ENCODE results near the gene PAFAH1B2. TPM values are rescaled to one million over a fixed set of nuclear protein-coding genes. Genes with fewer than 3 reads are reported as not detected.
"Not testable (repeated sequence)": the region's sequence is repeated elsewhere in the genome, so short reads cannot be mapped to it uniquely, and the experiment has no call there.

Gene PAFAH1B2
- total RNA-seq, 2 donors from 2014 or later: 46.2 to 62.5 TPM

- intact Hi-C loops (cut with DNase I): no loop called here
- DNase-seq (no peak), ATAC-seq (no peak)
These were observed 38.5 kb downstream of the PAFAH1B2 start for GRCh38 chr11:117182551-117182935.

DNA sequence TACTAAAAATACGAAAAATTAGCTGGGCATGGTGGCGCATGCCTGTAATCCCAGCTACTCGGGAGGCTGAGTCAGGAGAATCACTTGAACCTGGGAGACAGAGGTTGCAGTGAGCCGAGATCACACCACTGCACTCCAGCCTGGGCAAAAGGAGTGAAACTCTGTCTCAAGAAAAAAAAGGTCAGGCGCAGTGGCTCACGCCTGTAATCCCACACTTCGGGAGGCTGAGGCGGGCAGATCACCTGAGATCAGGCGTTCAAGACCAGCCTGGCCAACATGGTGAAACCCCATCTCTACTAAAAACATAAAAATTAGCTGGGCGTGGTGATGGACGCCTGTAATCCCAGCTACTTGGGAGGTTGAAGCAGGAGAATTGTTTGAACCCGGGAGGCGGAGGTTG lies 39.1 kb downstream of the PAFAH1B2 start:
- intact Hi-C loops (cut with DNase I); ATAC-seq; DNase-seq: not testable (repeated sequence)

DNA sequence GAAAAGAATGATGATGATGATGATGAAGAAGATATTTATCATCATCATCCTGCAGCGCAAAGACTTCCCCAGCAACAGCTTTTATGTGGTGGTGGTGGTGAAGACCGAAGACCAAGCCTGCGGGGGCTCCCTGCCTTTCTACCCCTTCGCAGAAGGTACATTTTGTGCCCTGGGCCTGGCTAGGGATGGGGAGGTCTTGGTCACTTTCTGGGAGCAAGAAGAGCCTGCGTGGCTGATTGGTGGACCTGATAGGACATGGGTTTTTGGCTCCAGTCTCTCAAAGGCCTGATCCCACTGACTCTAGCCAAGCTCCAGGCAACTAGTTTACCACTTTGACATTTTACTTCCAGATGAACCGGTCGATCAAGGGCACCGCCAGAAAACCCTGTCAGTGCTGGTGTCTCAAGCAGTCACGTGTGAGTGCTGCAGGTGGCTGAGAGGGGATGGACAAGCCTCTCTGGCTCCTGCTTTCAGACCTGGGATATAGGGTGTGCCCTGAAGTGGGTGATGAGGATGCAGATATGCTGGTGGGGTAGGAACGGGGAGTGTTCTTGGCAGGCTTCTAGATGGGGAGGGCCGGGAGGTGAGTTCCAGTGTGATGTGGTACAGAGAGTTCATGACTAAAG lies 39.8 kb downstream of the PAFAH1B2 start:
- no peak for DNase-seq
- ATAC-seq: no peak
- intact Hi-C loops (cut with DNase I): no loop called here

GRCh38 chr11:117185736-117186430 lies 41.8 kb downstream of the PAFAH1B2 start:
- ATAC-seq (no peak), DNase-seq (no peak)
- intact Hi-C loops (cut with DNase I): no loop called here

GRCh38 chr11:117186431-117186761 lies 42.3 kb downstream of the PAFAH1B2 start:
- DNase-seq: no peak
- intact Hi-C loops (cut with DNase I): no loop called here
- no peak for ATAC-seq

GRCh38 chr11:117187007-117187406 lies 42.9 kb downstream of the PAFAH1B2 start:
- no peak for ATAC-seq
- peak; percentile 11 for DNase-seq
- intact Hi-C loops (cut with DNase I): no loop called here

GRCh38 chr11:117187428-117187798 lies 43.3 kb downstream of the PAFAH1B2 start:
- DNase-seq (peak; percentile 5), ATAC-seq (no peak)
- intact Hi-C loops (cut with DNase I): no loop called here

GRCh38 chr11:117187799-117188481 lies 43.9 kb downstream of the PAFAH1B2 start:
- DNase-seq: peak; percentile 14
- ATAC-seq: no peak
- intact Hi-C loops (cut with DNase I): no loop called here

GRCh38 chr11:117188620-117189081 lies 44.6 kb downstream of the PAFAH1B2 start:
- intact Hi-C loops (cut with DNase I): no loop called here
- DNase-seq (peak; percentile 39), ATAC-seq (peak in 1 of 2 donors; percentile 7)

DNA sequence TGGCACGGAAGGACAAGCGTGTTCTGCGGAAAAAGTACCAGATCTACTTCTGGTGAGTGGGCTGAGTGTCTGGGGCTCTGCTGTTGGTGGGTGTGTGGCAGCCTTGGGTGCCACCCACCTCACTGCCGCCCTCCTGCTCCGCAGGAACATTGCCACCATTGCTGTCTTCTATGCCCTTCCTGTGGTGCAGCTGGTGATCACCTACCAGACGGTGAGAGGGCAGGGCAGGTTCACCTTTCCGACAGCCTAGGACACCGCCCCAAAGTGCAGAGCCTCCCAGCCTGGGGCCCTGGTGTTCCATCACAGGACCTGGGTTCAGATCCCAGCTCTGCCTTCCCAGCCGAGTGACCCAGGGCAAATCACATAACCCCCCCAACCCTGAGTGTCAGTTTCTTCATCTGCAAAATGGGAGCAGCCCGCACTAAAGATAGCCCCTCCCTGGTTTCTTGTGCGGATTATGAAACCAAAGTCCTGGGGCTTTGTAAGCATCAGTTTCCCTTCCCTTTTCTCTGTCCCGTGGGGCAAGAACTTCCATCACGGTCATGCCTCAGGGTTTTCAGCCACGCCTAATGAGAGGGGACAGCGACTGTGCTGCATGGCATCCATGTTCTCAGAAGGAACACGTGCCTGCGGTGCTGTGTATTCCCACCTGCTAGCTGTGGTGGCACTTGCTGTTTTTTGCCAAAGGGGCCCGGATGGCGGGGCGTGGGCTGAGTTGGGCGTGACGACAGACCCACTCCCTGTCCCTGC lies 45.3 kb downstream of the PAFAH1B2 start:
- intact Hi-C loops (cut with DNase I): no loop called here
- DNase-seq (peak; percentile 32), ATAC-seq (peak in 1 of 2 donors; percentile 32)

- ATAC-seq: no peak
- intact Hi-C loops (cut with DNase I): no loop called here
- DNase-seq: peak; percentile 13
These were observed 46.0 kb downstream of the PAFAH1B2 start for GRCh38 chr11:117189941-117190544.

DNA sequence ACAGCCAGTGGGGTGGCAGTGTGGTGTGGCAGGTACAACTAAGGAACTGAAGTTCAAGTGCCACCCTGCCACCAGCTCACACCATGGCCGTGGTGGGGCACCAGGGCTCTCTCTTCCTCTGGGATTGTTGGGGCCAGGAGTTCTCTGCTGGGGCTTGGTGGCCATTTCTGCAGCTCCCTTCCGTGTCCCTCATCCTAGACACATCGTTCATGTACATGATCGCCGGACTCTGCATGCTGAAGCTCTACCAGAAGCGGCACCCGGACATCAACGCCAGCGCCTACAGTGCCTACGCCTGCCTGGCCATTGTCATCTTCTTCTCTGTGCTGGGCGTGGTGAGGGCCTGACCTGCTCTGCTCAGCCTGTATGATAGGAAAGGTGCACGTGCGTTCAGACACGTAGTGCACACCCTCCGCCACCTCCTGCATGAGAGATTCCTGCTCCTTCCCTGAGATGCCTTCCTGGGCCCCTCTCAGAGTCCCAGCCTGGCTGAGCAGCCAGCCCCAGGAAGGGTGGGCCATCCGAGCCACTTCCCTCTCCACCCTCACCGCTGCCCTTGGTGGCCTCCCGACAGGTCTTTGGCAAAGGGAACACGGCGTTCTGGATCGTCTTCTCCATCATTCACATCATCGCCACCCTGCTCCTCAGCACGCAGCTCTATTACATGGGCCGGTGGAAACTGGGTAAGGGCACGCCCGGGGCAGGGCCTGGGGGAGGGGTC lies 47.8 kb downstream of the PAFAH1B2 start:
- ATAC-seq: no peak
- peak; percentile 18 for DNase-seq

GRCh38 chr11:117192401-117192875 lies 48.4 kb downstream of the PAFAH1B2 start:
- ATAC-seq: no peak
- peak; percentile 6 for DNase-seq
- intact Hi-C loops (cut with DNase I): no loop called here

More for the DNA sequence above, 47.8 kb downstream of the PAFAH1B2 start:
- intact Hi-C loops (cut with DNase I): no loop called here

GRCh38 chr11:117193130-117194020 lies 49.3 kb downstream of the PAFAH1B2 start:
- ATAC-seq: no peak
- intact Hi-C loops (cut with DNase I): no loop called here
- DNase-seq: peak; percentile 5

GRCh38 chr11:117194267-117194666 lies 50.2 kb downstream of the PAFAH1B2 start:
- DNase-seq: no peak
- intact Hi-C loops (cut with DNase I): no loop called here
- ATAC-seq: no peak

GRCh38 chr11:117195258-117195657 lies 51.2 kb downstream of the PAFAH1B2 start:
- intact Hi-C loops (cut with DNase I): no loop called here
- ATAC-seq (no peak), DNase-seq (no peak)

GRCh38 chr11:117195761-117196160 lies 51.7 kb downstream of the PAFAH1B2 start:
- no peak for DNase-seq
- no peak for ATAC-seq
- intact Hi-C loops (cut with DNase I): no loop called here

DNA sequence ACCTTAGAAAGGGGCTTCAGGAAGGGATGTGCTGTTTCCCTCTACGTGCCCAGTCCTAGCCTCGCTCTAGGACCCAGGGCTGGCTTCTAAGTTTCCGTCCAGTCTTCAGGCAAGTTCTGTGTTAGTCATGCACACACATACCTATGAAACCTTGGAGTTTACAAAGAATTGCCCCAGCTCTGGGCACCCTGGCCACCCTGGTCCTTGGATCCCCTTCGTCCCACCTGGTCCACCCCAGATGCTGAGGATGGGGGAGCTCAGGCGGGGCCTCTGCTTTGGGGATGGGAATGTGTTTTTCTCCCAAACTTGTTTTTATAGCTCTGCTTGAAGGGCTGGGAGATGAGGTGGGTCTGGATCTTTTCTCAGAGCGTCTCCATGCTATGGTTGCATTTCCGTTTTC lies 52.9 kb downstream of the PAFAH1B2 start:
- DNase-seq (no peak), ATAC-seq (no peak)
- intact Hi-C loops (cut with DNase I): no loop called here
